Activated T-helper 1 cell treated with anti-CD3 and anti-CD28 coated beads, Interleukin-2, amount 50 U/mL, for 16 hours (primary cell): ENCODE results near the gene BUD23.
"Not testable (repeated sequence)": the region's sequence is repeated elsewhere in the genome, so short reads cannot be mapped to it uniquely, and the experiment has no call there.

Experiments used
- DNase-seq, 2 donors: peaks; one replicate each; pipeline ENCODE4 v3.0.0-alpha.2; 2020; ENCODE audit warnings: low read depth in 1 of 2, low spot score in 1 of 2

Gene BUD23

DNA sequence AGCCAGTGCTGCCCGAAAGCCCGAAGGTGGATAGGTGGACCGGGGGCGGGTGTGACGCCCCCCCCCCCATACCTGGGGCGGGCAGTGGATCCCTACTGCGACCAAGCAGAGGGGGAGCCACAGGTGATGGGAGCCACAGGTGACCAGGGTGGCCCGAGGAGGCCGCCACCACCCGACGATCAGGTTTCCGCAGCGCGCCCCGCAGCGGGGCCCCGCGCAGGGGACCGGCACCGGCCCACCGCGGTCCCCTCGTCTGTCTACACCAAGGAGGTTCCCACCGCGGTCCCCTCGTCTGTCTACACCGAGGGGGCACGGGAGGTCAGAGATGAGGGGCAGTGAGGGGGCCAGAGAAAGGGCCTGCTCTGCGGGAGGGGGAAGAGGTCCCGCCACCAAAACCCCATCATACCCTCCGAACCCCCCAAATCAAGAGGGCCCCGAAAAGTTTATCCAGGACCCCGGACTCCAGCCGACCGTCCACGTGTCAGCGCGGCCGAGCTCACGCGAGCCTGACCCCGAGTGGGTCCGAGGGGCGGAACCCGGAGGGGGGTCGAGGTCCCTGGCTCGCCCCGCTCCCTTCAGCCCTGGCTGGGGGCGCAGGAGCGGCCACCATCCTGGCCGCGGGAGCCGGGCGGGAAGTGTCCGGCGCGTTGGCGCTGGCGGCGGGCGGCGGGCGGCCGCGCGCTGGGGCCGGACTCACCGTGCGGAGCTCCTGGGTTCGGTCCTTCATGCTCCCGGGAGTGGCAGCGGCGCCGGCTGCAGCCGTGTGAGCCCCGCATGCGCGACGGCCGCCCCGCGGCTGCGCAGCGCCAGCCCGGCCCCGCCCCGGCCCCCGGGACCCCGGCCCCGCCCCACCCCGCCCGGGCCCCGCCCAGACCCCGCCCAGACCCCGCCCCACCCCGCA is 35.8 kb downstream of the BUD23 start, which contains the start of gene STX1A:
Gene STX1A (minus strand): TSS at position 765 of the 901 bp plus-strand sequence. CDS start 38 bp downstream, at position 727.
- DNase-seq, result peak; percentile 40 to 66

DNA sequence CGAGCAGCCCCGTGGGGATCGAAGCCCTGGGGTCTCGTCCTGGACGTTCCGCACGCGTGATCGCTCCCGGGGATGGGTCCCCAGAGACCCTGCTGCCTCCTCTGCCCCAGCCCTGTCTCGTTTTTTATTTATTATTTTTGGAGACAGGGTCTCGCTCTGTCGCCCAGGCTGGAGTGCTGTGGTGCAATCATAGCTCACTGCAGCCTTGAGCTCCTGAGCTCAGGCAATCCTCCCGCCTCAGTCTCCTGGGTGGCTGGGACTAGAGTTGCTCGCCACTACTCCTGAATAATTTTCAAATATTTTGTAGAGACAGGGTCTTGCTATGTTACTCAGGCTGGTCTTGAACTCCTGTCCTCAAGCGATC is 36.4 kb downstream of the BUD23 start:
- no peak for DNase-seq

DNA sequence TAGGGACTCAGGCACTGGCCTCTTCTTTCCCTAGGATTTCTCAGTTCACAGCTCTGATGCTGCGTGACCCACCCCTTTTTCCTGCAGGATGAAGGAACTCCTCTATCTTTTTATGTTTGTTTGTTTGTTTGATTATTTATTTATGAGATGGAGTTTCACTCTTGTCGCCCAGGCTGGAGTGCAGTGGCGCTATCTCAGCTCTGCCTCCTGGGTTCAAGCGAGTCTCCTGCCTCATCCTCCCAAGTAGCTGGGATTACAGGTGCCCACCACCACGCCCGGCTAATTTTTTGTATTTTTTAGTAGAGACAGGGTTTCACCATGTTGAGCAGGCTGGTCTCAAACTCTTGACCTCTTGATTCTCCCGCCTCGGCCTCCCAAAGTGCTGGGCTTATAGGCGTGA is 37.0 kb downstream of the BUD23 start:
- not testable (repeated sequence) for DNase-seq

DNA sequence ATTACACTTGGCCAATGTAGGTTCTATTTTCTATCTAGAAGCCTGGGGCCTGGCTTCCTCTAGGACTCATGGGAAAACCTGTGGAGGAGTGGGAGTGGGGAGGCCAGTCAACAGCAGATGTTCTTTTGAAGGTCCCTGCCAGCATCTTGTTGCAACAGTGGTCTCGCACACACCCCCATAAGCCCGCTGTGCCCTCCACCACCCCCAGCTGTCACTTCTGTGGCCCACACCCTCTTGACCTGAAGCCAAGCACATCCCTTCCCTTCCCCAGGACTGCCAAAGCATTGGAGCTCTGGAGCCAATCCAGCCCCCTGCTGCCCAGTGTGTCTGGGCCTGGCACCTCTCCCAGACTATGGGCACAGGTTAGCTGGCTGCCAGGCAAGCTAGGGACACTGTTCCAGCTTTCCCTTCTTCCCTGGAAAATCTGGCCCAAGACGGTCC is 38.0 kb downstream of the BUD23 start:
- no peak for DNase-seq

DNA sequence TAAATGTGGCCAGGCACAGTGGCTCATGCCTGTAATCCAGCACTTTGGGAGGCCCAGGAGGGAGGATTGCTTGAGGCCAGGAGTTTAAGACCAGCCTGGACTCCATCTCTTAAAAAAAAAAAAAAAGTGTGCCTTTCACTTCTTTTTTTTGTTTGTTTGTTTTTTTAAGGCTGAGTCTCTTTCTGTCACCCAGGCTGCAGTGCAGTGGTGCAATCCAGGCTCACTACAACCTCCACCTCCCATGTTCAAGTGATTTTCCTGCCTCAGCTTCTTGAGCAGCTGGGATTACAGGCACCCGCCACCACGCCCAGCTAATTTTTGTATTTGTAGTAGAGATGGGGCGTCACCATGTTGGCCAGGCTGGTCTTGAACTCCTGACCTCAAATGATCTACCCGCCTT is 38.8 kb downstream of the BUD23 start:
- DNase-seq, result not testable (repeated sequence)

DNA sequence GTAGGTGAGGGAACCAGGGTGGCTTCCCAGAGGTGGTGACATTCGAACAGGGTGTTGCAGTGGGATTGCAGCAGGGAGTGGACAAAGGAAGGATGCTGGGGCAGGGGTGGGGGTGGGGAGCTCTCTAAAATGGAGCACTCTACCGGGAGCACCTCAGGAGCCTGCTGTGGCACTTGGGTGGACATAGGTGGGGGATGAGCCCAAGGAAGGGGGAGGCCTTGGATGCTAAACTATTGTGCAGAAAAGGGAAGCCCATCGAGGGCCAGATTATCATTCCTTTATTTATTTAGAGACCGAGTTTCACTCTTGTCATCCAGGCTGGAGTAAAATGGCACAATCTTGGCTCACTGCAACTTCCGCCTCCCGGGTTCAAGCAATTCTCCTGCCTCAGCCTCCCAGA is 39.4 kb downstream of the BUD23 start:
- no peak for DNase-seq

DNA sequence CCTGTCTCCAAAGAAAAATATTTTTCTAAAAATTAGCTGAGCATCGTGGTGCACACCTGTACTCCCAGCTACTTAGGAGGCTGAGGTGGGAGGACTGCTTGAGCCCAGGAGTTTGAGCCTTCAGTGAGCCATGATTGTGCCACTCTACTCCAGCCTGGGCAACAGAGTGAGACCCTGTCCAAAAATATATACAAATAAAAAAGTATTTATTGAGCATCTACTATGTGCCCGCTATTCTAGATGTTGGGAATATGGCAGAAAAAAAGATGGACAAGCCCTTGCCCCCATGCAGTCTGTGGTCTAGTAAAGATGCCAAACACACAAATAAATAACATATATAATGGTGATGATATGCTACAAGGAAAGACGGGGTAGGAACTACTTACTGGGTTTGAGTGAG is 40.4 kb downstream of the BUD23 start:
- DNase-seq, result no peak

DNA sequence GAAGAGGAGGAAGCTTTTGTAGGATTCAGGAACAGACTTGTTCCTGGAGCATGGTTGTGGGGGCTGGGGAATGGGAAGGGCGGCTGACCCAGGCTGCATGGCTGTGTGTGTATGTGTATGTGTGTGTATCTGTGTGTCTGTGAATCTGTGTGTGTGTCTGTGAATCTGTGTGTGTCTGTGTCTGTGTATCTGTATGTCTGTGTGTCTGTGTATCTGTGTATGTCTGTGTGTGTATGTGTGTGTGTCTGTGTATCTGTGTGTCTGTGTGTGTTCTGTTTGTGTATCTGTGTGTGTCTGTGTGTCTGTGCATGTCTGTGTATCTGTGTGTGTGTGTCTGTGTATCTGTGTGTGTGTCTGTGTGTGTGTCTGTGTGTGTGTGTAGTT is 42.7 kb downstream of the BUD23 start:
- no peak for DNase-seq

DNA sequence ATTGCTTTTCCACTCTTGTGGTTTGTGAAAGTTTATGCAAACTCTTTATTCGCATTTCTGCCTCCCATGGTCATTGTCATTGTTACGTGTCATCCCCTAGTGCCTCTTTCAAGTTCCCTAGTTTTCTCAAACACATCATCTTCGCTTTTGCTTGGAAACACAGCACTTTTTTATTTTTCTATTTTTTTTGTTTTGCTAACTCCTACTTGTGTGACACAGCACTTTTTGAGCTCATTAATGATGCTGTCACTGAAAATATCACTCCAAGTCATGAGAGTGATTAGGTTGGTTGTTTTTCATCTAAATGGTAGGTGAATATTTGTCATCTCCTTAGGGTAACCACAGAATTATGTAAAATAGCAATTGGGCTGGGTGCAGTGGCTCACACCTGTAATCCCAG is 44.6 kb downstream of the BUD23 start:
- DNase-seq, result no peak

DNA sequence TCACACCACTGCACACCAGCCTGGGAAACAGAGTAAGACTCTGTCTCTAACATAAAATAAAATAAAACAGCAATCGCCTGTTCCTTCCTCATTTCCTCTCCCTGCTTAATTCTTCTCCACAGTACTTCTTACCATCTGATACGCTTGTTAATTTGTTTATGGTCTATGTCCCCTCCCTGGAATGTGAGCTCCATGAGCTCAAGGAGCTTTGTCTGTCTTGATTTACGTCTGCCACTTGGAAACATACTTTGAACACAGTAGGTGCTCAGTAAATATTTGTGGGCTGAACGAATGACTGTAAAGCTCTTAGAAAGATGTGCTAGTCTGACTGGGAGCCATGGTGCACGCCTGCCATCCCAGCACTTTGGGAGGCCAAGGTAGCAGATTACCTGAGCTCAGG is 45.2 kb downstream of the BUD23 start:
- no peak for DNase-seq

DNA sequence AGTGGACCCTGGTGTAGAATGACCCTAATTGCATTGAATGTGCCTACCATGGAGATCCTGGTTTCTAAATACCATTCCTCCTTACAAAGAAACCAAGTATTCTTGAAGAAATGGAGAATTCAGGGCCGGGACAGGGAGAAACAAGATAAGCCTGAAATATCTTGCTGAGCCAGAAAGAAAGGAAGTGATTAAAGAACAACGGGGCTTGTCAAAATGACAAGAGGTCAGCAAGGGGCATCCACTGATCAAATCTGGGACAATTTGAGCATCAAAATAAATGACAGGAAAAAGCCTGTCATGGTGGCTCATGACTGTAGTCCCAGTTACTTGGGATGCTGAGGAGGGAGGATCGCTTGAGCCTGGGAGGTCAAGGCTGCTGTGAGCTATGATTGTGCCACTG is 47.1 kb downstream of the BUD23 start:
- DNase-seq, result no peak

DNA sequence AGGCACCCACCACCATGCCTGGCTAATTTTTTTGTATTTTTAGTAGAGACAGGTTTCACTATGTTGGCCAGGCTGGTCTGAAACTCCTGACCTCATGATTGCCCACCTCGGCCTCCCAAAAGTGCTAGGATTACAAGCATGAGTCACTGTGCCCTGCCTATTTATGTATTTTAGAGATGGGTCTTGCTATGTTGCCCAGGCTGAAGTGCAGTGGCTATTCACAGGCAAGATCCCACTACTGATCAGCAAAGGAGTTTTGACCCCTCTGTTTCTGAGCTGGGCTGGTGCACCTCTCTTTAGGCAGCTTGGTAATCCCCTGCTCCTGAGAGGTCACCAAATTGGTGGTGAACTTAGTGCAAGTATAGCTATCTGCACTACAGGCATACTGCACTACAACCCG is 49.0 kb downstream of the BUD23 start:
- DNase-seq, result no peak

DNA sequence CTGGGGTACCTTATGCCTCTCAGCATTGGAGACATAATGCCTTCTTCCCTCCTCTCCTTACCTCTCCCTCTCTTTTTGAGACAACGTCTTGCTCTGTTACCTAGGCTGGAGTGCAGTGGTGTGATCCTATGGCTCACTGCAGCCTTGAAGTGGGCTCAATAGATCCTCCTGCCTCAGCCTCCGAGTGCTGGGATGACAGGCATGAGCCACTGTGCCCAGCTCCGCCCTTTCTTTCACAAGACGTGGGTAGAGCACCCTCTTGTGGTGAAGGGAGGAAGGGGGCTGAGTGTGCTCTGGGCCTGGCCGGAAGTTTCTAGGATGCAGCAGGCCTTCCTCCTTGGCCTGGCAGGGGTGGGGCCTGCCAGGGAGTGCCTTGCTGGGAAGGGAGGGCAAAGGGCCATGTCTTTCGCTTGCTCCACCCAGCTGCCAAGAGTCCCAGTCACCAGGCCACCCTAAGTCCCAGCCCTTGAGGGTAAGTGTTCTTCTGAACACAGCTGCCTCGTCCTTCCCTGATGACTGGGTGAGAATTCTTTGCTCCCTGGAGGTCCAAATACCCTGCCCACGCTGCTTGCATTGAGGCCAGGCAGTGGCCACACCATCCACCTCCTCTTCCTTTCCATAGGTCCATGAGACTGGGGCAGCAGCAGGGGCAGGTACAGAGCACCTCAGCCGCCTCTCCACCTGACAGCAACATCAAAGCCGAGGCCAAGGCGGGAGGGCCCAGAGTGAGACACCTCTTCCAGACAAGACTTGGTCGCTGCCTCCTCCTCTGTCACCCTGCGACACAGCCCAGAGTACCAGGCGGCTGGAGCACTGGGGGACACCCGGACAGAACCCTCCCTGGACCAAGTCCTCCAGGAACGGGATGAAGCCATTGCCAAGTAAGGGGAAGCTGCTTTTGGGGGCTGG is 51.5 kb downstream of the BUD23 start:
- DNase-seq, result peak; percentile 60 to 72

DNA sequence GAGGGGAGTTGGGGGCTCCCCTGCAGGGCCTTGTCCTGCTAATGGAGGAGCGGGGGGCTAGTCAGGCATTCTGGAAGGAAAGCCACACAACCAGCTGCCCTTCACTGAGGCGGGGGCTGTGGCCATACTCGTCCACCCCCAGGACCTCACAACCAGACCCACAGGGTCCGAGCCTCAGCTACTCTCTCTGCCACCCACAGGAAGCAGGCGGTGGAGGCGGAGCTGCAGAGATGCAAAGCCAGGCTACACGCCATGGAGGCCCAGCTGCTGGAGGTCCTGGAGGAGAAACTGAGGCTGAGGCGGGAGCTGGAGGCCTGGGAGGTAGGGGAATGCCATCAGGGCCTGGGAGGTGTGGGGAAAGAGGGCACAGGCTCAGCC is 52.1 kb downstream of the BUD23 start:
- no peak for DNase-seq

DNA sequence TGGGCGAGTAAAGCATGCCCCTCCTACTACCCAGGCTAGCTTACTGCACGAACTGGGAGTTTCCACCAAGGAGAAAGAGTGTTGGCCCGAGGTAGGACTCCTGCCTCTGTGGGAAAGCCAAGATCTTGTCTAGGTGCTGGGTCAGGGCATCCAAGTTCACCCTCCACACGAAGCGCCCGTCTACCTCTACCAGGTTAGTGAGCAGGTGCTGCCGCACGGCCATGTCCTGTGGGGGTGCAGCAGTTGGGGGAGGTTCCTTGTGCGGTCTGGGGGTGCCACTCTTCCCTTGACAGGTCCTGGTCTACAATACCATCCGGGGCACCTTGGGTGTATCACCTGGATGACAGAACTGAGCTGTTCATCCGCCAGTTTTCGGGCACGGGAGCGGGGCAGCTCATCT is 53.5 kb downstream of the BUD23 start:
- DNase-seq, result no peak

DNA sequence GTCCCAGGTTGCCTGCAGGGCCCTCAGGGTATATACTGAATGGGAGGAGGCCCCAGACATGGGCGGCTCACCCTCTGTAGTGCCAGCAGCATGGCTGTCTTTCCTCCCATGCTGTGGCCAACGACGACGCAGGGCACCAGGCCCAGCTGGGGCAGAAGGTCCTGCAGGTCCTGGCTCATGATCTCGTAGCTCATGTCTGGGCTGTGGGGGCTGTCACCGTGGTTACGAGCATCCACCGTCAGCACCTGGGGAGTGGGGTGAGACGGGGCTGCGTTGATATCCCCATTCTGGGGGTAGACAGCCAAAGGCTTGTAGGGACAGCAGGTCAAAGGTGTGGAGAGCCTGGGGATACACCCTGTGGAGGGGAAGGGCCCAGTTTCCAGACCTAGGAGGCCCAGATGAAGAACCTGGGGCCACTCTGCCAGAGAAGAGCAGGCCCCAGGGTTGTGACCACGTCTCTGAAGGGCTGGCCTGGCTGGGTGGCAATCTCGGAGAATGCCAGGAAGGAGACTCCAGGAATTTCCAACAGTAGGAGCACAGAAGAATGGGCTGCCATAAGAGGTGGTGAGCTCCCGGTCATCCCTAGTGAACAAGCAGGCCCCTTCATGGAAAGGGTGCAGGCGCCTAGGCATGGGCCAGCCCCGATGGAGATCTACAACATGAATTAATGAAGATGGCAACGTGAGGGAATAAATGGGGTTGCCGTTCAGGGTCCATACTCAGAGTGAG is 54.3 kb downstream of the BUD23 start:
- no peak for DNase-seq

DNA sequence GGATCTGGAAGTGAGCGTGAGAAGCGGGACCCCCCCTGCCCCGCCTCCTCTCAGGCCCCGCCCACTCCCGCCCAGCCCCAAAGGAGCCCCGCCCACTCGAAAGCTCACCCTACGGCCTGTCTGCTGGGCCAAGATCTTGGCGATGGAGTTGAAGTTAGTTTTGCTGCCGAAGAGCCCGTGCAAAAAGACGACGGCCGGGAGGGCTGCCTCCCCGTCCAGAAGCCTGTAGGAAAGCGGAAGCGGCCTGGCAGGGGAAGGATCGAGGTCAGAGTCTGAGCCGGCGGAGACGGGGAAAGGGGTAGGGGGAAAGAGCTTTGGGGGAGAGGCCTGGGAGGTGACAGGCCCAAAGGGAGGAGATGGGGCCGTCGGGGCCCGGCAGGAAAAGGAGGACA is 54.8 kb downstream of the BUD23 start:
- peak; percentile 32 to 48 for DNase-seq

DNA sequence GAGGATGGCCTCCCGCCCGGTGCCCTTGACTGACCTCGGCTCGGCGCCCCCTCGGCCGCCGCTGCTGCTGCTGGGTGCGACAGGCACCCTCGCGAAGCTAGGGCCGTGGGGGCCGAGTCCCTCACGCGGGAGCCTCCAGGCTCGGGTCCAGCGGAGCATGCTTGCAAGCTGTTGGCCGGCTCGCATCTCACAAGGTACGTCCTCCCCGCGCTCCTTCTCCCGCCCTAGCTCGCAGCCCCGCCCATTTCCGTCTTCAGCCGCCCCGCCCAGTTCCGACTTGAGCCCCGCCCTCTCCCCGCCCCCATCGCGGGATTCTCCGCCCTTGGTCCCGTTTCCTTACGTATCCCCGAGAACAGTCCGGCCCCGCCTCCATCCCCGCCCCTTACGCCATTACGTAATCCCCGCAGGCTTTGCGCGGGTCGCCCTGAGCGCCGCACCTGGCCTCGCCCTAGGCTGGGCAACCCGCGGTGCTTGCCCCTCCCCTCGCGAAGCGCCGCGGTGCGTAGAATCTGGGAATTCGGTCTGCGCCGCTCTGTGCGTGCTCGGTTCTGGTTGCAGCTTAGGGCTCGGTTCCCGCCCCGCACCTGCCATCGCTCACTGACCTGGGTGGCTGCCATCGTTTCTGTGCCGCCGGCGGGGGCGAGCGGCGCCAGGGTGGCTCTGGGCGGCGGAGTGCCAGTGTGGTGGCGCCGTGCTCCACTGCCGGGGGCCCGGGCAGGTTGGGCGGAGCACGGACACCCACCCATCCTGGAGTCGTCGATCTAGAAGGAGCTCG is 55.4 kb downstream of the BUD23 start, which contains the start of gene ABHD11:
Gene ABHD11 (minus strand): TSS at position 191 of the 775 bp plus-strand sequence. CDS start 32 bp downstream, at position 159.
- DNase-seq, result peak; percentile 98 to 99

DNA sequence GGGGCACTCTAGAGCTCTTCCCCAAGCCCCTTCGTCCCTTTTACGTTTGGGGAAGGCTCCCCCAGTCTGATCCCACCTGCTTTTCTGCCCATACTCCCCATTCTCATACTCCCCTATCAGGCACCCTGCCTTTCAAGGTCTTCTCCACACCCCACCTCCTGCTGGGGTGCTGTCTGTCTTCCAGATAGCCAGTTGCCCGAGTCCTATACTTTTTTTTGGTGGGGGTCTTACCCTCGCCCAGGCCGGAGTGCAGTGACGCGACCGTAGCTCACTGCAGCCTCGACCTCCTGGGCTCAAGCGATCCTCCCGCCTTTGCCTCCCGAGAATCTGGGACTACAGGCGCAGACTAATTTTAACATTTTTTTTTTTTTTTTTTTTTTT is 56.0 kb downstream of the BUD23 start:
- no peak for DNase-seq

DNA sequence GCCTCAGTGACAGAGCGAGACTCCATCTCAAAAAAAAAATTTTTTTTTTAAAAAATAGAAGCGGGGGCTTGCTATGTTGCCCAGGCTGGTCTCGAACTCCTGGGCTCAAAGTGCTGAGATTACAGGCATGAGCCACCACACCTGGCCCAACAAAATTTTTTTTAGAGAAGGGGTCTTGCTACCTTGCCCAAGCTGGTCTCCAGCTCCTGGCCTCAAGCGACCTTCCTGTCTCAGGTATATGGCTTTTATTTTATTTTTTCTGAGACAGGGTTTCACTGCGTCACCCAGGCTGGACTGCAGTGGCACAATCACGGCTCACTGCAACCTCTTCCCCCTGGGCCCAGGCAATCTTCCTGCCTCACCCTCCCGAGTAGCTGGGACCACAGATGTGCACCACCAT is 56.8 kb downstream of the BUD23 start:
- DNase-seq, result no peak

DNA sequence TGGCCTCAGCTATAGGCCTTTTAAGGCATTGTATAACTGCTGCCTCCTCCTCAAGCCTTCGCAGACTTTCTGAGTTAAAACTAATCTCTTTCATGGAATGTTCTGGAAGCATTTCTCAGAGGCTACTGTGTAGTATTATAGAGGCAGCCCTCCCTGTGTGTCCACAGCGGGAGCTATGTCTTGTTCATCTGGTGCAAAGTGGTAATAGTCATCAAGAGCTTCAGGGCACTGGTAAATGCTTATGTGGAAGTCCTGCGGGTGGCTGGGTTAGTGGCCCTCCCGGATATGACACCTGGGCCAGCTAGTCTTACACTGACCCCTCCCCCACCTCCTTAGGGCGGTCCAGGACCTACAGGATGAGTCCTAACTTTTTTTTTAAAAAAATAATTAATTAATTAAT is 57.4 kb downstream of the BUD23 start:
- no peak for DNase-seq
